Keratinocyte (primary cell): Measurements from ENCODE around the gene C11orf97. TPM values are rescaled to one million over a fixed set of nuclear protein-coding genes. Genes with fewer than 3 reads are reported as not detected.

Experiments used
- DNase-seq: peaks from one replicate; pipeline ENCODE4 v3.0.0-alpha.2; 2011; ENCODE audit warnings: low read depth, missing footprints, low spot score
- FAIRE-seq: peaks from 2 replicates; lab custom pipeline; 2011; peaks lifted over from hg19 to GRCh38; lab: Jason Lieb, UNC
- H2AFZ ChIP-seq: 2 replicates; pipeline ENCODE4 v1.6.0; 2012; ENCODE audit warnings: low read length, control low read depth, inconsistent platforms; ENCODE audit not compliant: control insufficient read depth
- H3K27ac ChIP-seq: 2 replicates; pipeline ENCODE4 v1.5.1; 2011; ENCODE audit warnings: low read length; ENCODE audit not compliant: control insufficient read depth, insufficient read depth
- H3K27me3 ChIP-seq: 3 replicates; pipeline ENCODE4 v1.6.0; 2011; ENCODE audit warnings: low read length; ENCODE audit not compliant: control insufficient read depth, insufficient read depth; ENCODE audit errors: extremely low read depth
- H3K36me3 ChIP-seq, 2 experiments: 2 replicates in 1 of 2; 3 replicates in 1 of 2; pipeline ENCODE4 v1.5.1; 2011; ENCODE audit warnings: low read length in 2 of 2, mild to moderate bottlenecking in 1 of 2; ENCODE audit not compliant: control insufficient read depth in 2 of 2, insufficient read depth in 2 of 2; ENCODE audit errors: extremely low read depth in 1 of 2
- H3K4me1 ChIP-seq: 3 replicates; pipeline ENCODE4 v1.5.1; 2011; ENCODE audit warnings: low read length; ENCODE audit not compliant: control insufficient read depth, insufficient read depth; ENCODE audit errors: extremely low read depth
- H3K4me2 ChIP-seq: 3 replicates; pipeline ENCODE4 v1.6.0; 2011; ENCODE audit warnings: low read depth, low read length; ENCODE audit not compliant: control insufficient read depth, insufficient read depth; ENCODE audit errors: extremely low read depth
- H3K4me3 ChIP-seq, 3 experiments: fragments of 200-600 bp in 1 of 3; sonication (generic) in 1 of 3; 2 replicates in 2 of 3; 3 replicates in 1 of 3; pipeline ENCODE4 v1.5.1; 2011 to 2016; ENCODE audit warnings: low read length in 3 of 3, mild to moderate bottlenecking in 3 of 3, control low read depth in 2 of 3, inconsistent platforms in 1 of 3, low read depth in 1 of 3, mixed read lengths in 1 of 3, mixed run types in 1 of 3, moderate library complexity in 1 of 3; ENCODE audit not compliant: control insufficient read depth in 2 of 3, insufficient read depth in 2 of 3; ENCODE audit errors: extremely low read depth in 1 of 3
- H3K79me2 ChIP-seq: 2 replicates; pipeline ENCODE4 v1.6.0; 2012; ENCODE audit warnings: low read length; ENCODE audit not compliant: control insufficient read depth, insufficient read depth
- H3K9ac ChIP-seq: 3 replicates; pipeline ENCODE4 v1.6.0; 2011; ENCODE audit warnings: low read length; ENCODE audit not compliant: control insufficient read depth, insufficient read depth; ENCODE audit errors: extremely low read depth
- H3K9me1 ChIP-seq: 3 replicates; pipeline ENCODE4 v1.6.0; 2011; ENCODE audit warnings: low read length; ENCODE audit not compliant: control insufficient read depth, insufficient read depth; ENCODE audit errors: extremely low read depth
- H3K9me3 ChIP-seq: 2 replicates; pipeline ENCODE4 v1.5.1; 2012; ENCODE audit warnings: low read depth, low read length; ENCODE audit not compliant: control insufficient read depth
- H4K20me1 ChIP-seq: 3 replicates; pipeline ENCODE4 v1.6.0; 2011; ENCODE audit warnings: low read length; ENCODE audit not compliant: control insufficient read depth, insufficient read depth; ENCODE audit errors: extremely low read depth
- CTCF ChIP-seq, 3 experiments: IDR thresholded peaks in 1 of 3; conservative IDR thresholded peaks in 1 of 3; optimal IDR thresholded peaks in 1 of 3; 2 replicates in 2 of 3; 3 replicates in 1 of 3; pipeline versions ENCODE3 to v1.5.1; 2011; ENCODE audit warnings: low read length in 3 of 3, mild to moderate bottlenecking in 3 of 3, moderate library complexity in 2 of 3, control low read depth in 1 of 3, inconsistent platforms in 1 of 3; ENCODE audit not compliant: insufficient read depth in 2 of 3; ENCODE audit errors: extremely low read depth in 1 of 3
- EZH2 ChIP-seq: IDR thresholded peaks from one replicate; pipeline ENCODE4 v1.6.1; 2012; ENCODE audit warnings: inconsistent platforms, mild to moderate bottlenecking, low read length, moderate library complexity
- dilution Hi-C: fragments of 300-500 bp; cut with MboI; formaldehyde crosslinking; loops from one replicate; pipeline ENCODE4 v1.7.0; 2020; ENCODE audit warnings: low sequenced_read_pairs; ENCODE audit not compliant: extremely low pct_ligation_motif_present
- polyA plus RNA-seq, 5 experiments: library from polyadenylated mRNA; depleted of rRNA in 3 of 5; stranded (reverse) in 3 of 5; stranded (forward) in 1 of 5; unstranded in 1 of 5; fragments of >200 nt; gene quantifications; 1 replicate in 1 of 5; 2 replicates in 3 of 5; 3 replicates in 1 of 5; pipeline versions ENCODE4 v1.2.1 to v1.2.3, GENCODE V29; 2011 to 2012; ENCODE audit warnings: missing spikeins in 2 of 5, low read depth in 1 of 5, low replicate concordance in 1 of 5

Gene C11orf97
- polyA plus RNA-seq, 1 donor (not counting 4 experiments of a cell fraction or from before 2014, with no cell fraction given) = not detected

DNA sequence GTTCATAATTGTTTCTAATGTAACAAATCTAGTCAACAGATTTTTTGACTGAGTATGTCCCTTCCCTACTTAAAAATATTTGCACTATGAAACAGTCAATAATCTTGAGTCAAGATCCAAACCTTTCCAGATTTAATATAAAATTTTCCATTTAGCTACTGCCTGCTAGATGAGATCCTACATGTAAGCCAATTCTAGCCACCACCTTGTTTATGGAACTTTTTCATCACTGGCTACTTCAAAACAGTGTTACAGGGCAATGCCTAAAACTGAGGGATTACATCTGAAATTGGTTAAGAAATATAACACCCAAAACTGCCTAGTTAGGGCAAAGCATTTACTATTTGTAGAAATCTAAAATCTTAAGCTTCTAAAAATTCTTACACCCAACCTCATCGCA lies 20.9 kb downstream of the C11orf97 start:
- no peak overlapping the region for H2AFZ ChIP-seq
- dilution Hi-C loops = no loop called here
- TF ChIP-seq EZH2 (no peak), CTCF (optimal IDR thresholded peaks at IDR 0.05 in 1 of 3, IDR thresholded peaks at IDR 0.05 in 1 of 3, conservative IDR thresholded peaks at IDR 0.05 in 1 of 3; ENCODE audit: extremely low read depth in 1 of 3, insufficient read depth in 2 of 3, low read length in 3 of 3) (no peak)
- H3K36me3 ChIP-seq = no peaks in the 10 kb centered on the region
- no peaks in the 10 kb centered on the region for H3K9me1 ChIP-seq
- no peaks in the 10 kb centered on the region for H4K20me1 ChIP-seq
- no peak overlapping the region for H3K4me2 ChIP-seq
- no peaks in the 10 kb centered on the region for H3K9me3 ChIP-seq
- H3K79me2 ChIP-seq = no peaks in the 10 kb centered on the region
- no peak for DNase-seq
- FAIRE-seq = no peak
- H3K9ac ChIP-seq = no peak overlapping the region
- no peak overlapping the region for H3K4me3 ChIP-seq
- no peak overlapping the region for H3K27ac ChIP-seq
- H3K4me1 ChIP-seq = no peaks in the 10 kb centered on the region
- H3K27me3 ChIP-seq = no peaks in the 10 kb centered on the region

DNA sequence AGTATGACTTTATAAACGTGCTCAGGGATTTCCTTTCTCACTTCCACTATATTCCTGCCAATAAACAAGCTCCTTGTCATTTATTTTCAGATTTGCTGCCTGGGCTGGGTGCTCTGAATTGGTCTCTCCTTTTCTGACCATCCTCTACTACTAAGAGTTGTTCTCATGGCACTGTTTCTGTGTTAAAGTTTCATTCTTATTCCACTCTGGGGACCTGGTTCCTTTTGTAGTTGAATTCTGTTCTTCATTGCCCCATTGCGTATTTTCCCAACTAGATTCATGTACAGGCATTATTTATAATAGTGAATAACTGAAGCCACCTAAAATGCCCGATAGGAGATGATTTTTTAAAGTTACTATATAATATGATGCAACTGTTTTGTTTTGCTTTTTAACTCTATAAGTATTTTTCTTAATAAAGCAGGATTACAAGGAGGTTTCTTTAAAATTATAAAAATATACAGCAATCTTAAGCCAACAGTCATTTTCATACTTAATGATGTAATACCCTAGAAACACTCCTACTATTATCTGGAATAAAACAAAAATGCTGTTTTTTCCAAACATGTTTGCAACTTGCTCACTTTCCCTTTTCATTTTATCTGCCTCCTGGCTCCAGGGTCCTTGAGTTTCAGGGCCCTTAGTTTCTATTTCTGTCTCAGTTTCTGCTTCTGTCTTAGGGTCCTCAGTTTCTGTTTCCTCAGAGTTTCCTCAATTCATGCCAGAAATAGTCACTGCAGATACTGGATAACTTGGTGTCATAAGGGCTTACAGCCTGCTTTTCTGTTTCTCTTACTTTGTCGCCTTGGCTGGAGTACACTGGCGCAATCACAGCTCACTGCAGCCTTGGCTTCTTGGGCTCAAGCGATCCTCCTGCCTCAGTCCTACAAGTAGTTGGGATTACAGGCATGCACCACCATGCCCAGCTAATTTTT lies 21.7 kb downstream of the C11orf97 start:
- no peak overlapping the region for H3K4me2 ChIP-seq
- TF ChIP-seq EZH2 = no peak
- no peak for TF ChIP-seq CTCF (optimal IDR thresholded peaks at IDR 0.05 in 1 of 3, IDR thresholded peaks at IDR 0.05 in 1 of 3, conservative IDR thresholded peaks at IDR 0.05 in 1 of 3; ENCODE audit: extremely low read depth in 1 of 3, insufficient read depth in 2 of 3, low read length in 3 of 3)
- DNase-seq (no peak), FAIRE-seq (no peak)
- no peaks in the 10 kb centered on the region for H3K79me2 ChIP-seq
- H3K4me1 ChIP-seq = no peaks in the 10 kb centered on the region
- no peaks in the 10 kb centered on the region for H4K20me1 ChIP-seq
- dilution Hi-C loops = no loop called here
- no peak overlapping the region for H3K4me3 ChIP-seq
- H2AFZ ChIP-seq = no peak overlapping the region
- H3K9me1 ChIP-seq = no peaks in the 10 kb centered on the region
- H3K36me3 ChIP-seq = no peaks in the 10 kb centered on the region
- no peak overlapping the region for H3K27ac ChIP-seq
- no peak overlapping the region for H3K9ac ChIP-seq
- H3K27me3 ChIP-seq = no peaks in the 10 kb centered on the region
- H3K9me3 ChIP-seq = no peaks in the 10 kb centered on the region
